GM12878 (cell line): ENCODE results near the gene WDR86. TPM values are rescaled to one million over a fixed set of nuclear protein-coding genes. Genes with fewer than 3 reads are reported as not detected.

Experiments
- ATAC-seq: fragments of 200-7000 bp; cut with Tn5 transposase; 3 replicates; pipeline ENCODE4 v1.9.1; 2020; ENCODE audit warnings: mild to moderate bottlenecking, moderate library complexity
- BruUV-seq: library from RNA; stranded (reverse); fragments of 400-500 nt; replicated peaks from 2 replicates; lab custom pipeline; 2021; lab: Mats Ljungman, UMichigan
- CTCF ChIA-PET: fragments of 300-600 bp; sonication (Branson Sonifier 250); formaldehyde crosslinking; extraction: SDS; loops from one replicate; lab custom pipeline; 2021; ENCODE audit warnings: inconsistent platforms; lab: Yijun Ruan, JAX
- POLR2A ChIA-PET: fragments of 350-600 bp; formaldehyde crosslinking; extraction: SDS; loops from one replicate; lab custom pipeline; 2021; ENCODE audit warnings: inconsistent platforms; lab: Charles Lee
- RAD21 ChIA-PET: fragments of 300-600 bp; sonication (Branson Sonifier 250); formaldehyde crosslinking; loops from one replicate; lab custom pipeline; 2023; ENCODE audit warnings: antibody characterized with exemption; ENCODE audit not compliant: unreplicated experiment; lab: Charles Lee
- SMC1A ChIA-PET: fragments of 300-600 bp; sonication (Branson Sonifier 250); formaldehyde crosslinking; loops from one replicate; lab custom pipeline; 2023; ENCODE audit not compliant: unreplicated experiment, uncharacterized antibody; lab: Charles Lee
- DNase-seq: peaks from one replicate; pipeline ENCODE4 v3.0.0-alpha.2; 2011; ENCODE audit warnings: low read depth, low spot score
- FAIRE-seq: peaks from 3 replicates; lab custom pipeline; 2011; peaks lifted over from hg19 to GRCh38; lab: Jason Lieb, UNC
- H2AFZ ChIP-seq: 2 replicates; pipeline ENCODE4 v1.6.0; 2011; ENCODE audit warnings: low read depth, low read length, control low read depth; ENCODE audit not compliant: control insufficient read depth
- H3K27ac ChIP-seq: 2 replicates; pipeline ENCODE4 v1.5.1; 2011; ENCODE audit warnings: control low read depth; ENCODE audit not compliant: control insufficient read depth, insufficient read depth
- H3K27me3 ChIP-seq, 2 experiments: replicated peaks in 1 of 2; 2 replicates each; pipeline versions ENCODE4 v1.6.0 to v1.6.1; 2011; ENCODE audit warnings: low read length in 1 of 2; ENCODE audit not compliant: control insufficient read depth in 2 of 2, insufficient read depth in 2 of 2
- H3K36me3 ChIP-seq, 2 experiments: 2 replicates each; pipeline ENCODE4 v1.5.1; 2011; ENCODE audit warnings: low read length in 1 of 2; ENCODE audit not compliant: control insufficient read depth in 2 of 2, insufficient read depth in 2 of 2
- H3K4me1 ChIP-seq: 2 replicates; pipeline ENCODE4 v1.6.1; 2011; ENCODE audit warnings: mild to moderate bottlenecking, low read length, moderate library complexity, mixed read lengths; ENCODE audit not compliant: control insufficient read depth, insufficient read depth
- H3K4me2 ChIP-seq: 2 replicates; pipeline ENCODE4 v1.6.0; 2011; ENCODE audit warnings: control low read depth; ENCODE audit not compliant: control insufficient read depth, insufficient read depth
- H3K4me3 ChIP-seq: fragments of 200-600 bp; sonication (generic); 2 replicates; pipeline ENCODE4 v1.5.1; 2016
- H3K79me2 ChIP-seq: 2 replicates; pipeline ENCODE4 v1.6.0; 2011; ENCODE audit warnings: low read length; ENCODE audit not compliant: control insufficient read depth, insufficient read depth
- H3K9ac ChIP-seq: 2 replicates; pipeline ENCODE4 v1.8.0; 2011; ENCODE audit warnings: low read length, control low read depth, mixed read lengths; ENCODE audit not compliant: control insufficient read depth, insufficient read depth
- H3K9me3 ChIP-seq: replicated peaks from 3 replicates; pipeline ENCODE4 v1.5.1; 2011; ENCODE audit warnings: mild to moderate bottlenecking, low read length; ENCODE audit not compliant: control insufficient read depth, insufficient read depth
- H4K20me1 ChIP-seq: 2 replicates; pipeline ENCODE4 v1.6.0; 2011; ENCODE audit not compliant: control insufficient read depth, insufficient read depth
- ELK1 ChIP-seq: IDR thresholded peaks from 2 replicates; pipeline ENCODE4 v1.6.1; 2012; ENCODE audit warnings: low read depth, low read length, improper control_type of control experiment
- EP300 ChIP-seq, 2 experiments: fragments of 150-350 bp in 1 of 2; IDR thresholded peaks; 2 replicates each; pipeline ENCODE4 v1.6.1; 2011 to 2012; ENCODE audit warnings: low read depth in 2 of 2, low read length in 2 of 2, borderline replicate concordance in 1 of 2, improper control_type of control experiment in 1 of 2, inconsistent platforms in 1 of 2; ENCODE audit not compliant: control insufficient read depth in 1 of 2
- GATAD2B ChIP-seq: fragments of 450-650 bp; conservative IDR thresholded peaks from 2 replicates; pipeline ENCODE4 v1.6.1; 2017; ENCODE audit warnings: low read depth, mild to moderate bottlenecking, moderate library complexity
- HDAC6 ChIP-seq: fragments of 200-600 bp; sonication (generic); IDR thresholded peaks from one replicate; pipeline ENCODE4 v1.8.0; 2017; ENCODE audit warnings: antibody characterized with exemption; ENCODE audit not compliant: unreplicated experiment
- KLF5 ChIP-seq: fragments of 450-650 bp; IDR thresholded peaks from 2 replicates; pipeline ENCODE4 v1.6.1; 2014; ENCODE audit warnings: mild to moderate bottlenecking; ENCODE audit not compliant: partially characterized antibody
- MEF2B ChIP-seq: fragments of 450-650 bp; IDR thresholded peaks from 2 replicates; pipeline ENCODE4 v1.6.1; 2018; ENCODE audit warnings: mild to moderate bottlenecking, moderate library complexity; ENCODE audit not compliant: partially characterized antibody, poor library complexity, severe bottlenecking
- NBN ChIP-seq: fragments of 450-650 bp; IDR thresholded peaks from 2 replicates; pipeline ENCODE4 v1.6.1; 2016
- NFYA ChIP-seq: IDR thresholded peaks from 2 replicates; pipeline ENCODE4 v1.6.1; 2011; ENCODE audit warnings: low read depth, mild to moderate bottlenecking, low read length, improper control_type of control experiment, borderline replicate concordance
- RELA ChIP-seq: fragments of 450-650 bp; IDR thresholded peaks from 2 replicates; pipeline ENCODE4 v1.8.0; 2014; ENCODE audit warnings: borderline replicate concordance; ENCODE audit not compliant: partially characterized antibody
- SPI1 ChIP-seq: IDR thresholded peaks from 2 replicates; pipeline ENCODE4 v1.6.1; 2011; ENCODE audit warnings: low read depth, mild to moderate bottlenecking, low read length, moderate library complexity, borderline replicate concordance; ENCODE audit not compliant: insufficient read depth
- STAT1 ChIP-seq: fragments of 450-650 bp; conservative IDR thresholded peaks from 2 replicates; pipeline ENCODE4 v1.6.1; 2014; ENCODE audit warnings: antibody characterized with exemption, mild to moderate bottlenecking
- WGBS: methylation state at CpG from one replicate; pipeline ENCODE4 v1.1.6; 2016; ENCODE audit warnings: low lambda C conversion rate; ENCODE audit not compliant: insufficient replicate concordance, insufficient coverage; ENCODE audit errors: missing lambda C conversion rate; 5-methylcytosine and 5-hydroxymethylcytosine counted together
- in situ Hi-C: fragments of 300-500 bp; cut with MboI; formaldehyde crosslinking; loops from 9 replicates; pipeline ENCODE4 v1.14.3; 2018; ENCODE audit warnings: mixed read lengths
- intact Hi-C: fragments of 100-400 bp; cut with micrococcal nuclease; formaldehyde crosslinking; loops from one replicate; pipeline ENCODE4 v1.14.2; 2022; ENCODE audit not compliant: unreplicated experiment
- polyA plus RNA-seq, 11 experiments: library from polyadenylated mRNA; depleted of rRNA in 4 of 11; unstranded in 6 of 11; stranded (reverse) in 5 of 11; fragments of >200 nt; fragmentation: Nextera tagmentation in 4 of 11; fragmentation: Illumina TruSeq in 1 of 11; extraction: Ambion mirVana in 4 of 11; extraction: Trizol in 1 of 11; gene quantifications; 1 replicate in 1 of 11; 2 replicates in 10 of 11; pipeline versions ENCODE4 v1.2.1 to v1.2.3, GENCODE V29; 2011 to 2016; ENCODE audit warnings: inconsistent platforms in 2 of 11, missing spikeins in 2 of 11, low read depth in 1 of 11
- total RNA-seq, 4 experiments: library from RNA; depleted of rRNA in 3 of 4; stranded (reverse); fragments of >200 nt in 3 of 4; fragmentation: Illumina TruSeq in 1 of 4; extraction: Trizol in 1 of 4; gene quantifications; 2 replicates each; pipeline versions ENCODE4 v1.2.1 to v1.2.3, GENCODE V29; 2013 to 2021

The WDR86 gene
- total and polyA plus RNA-seq, 10 of the 15 experiments (the other 5 are each of a cell fraction or from before 2014, with no cell fraction given) = 0.05 to 0.19 (median 0.15) TPM; not detected in 7

GRCh38 chr7:151423226-151423625 is 13.4 kb upstream of the WDR86 start:
- POLR2A ChIA-PET = interaction anchor here (0.6 kb wide), 1 partner anchor 20 kb away, joined by 3 read pairs; no protein-coding TSS in a partner anchor
- WGBS = 57% methylated on average over 7 of the region's 7 CpGs
- no peak for FAIRE-seq

More at GRCh38 chr7:151423226-151423625, 13.4 kb upstream of the WDR86 start:
- CTCF ChIA-PET = no interaction called here
- H2AFZ ChIP-seq = no peak overlapping the region
- SMC1A ChIA-PET = interaction anchor here (1.0 kb wide), 1 partner anchor 109 kb away, joined by 3 read pairs; no protein-coding TSS in a partner anchor
- TF ChIP-seq ELK1 (no peak), RELA (no peak), MEF2B (no peak), STAT1 (no peak), NFYA (no peak), SPI1 (no peak), NBN (no peak), HDAC6 (no peak), GATAD2B (no peak), EP300 (IDR thresholded peaks at IDR 0.05; ENCODE audit: borderline replicate concordance in 1 of 2, control insufficient read depth in 1 of 2, low read depth in 2 of 2, low read length in 2 of 2) (no peak), KLF5 (no peak)
- H3K9me3 ChIP-seq = peaks cover 9% of the 10 kb centered on the region
- H3K27me3 ChIP-seq = no peaks in the 10 kb centered on the region; a peak in 1 of 4 replicates
- intact Hi-C loops (no loop called here), in situ Hi-C loops (no loop called here)
- H3K9ac ChIP-seq = no peak overlapping the region
- H3K4me2 ChIP-seq = no peak overlapping the region
- ATAC-seq (no peak), DNase-seq (no peak)
- no peak overlapping the region for H3K4me3 ChIP-seq
- RAD21 ChIA-PET = no interaction called here
- BruUV-seq = no TSS peak
- H3K36me3 ChIP-seq = no peaks in the 10 kb centered on the region
- no peaks in the 10 kb centered on the region for H3K4me1 ChIP-seq
- no peaks in the 10 kb centered on the region for H3K79me2 ChIP-seq
- H3K27ac ChIP-seq = no peak overlapping the region
- H4K20me1 ChIP-seq = no peaks in the 10 kb centered on the region
